A549 (cell line): ENCODE data around the gene ACOT7.

Experiments used
- CTCF ChIP-seq: fragments of >200 bp; sonication (Bioruptor Twin); formaldehyde crosslinking; IDR thresholded peaks from 3 replicates; pipeline ENCODE4 v1.5.1; 2016
- EP300 ChIP-seq, 2 experiments: fragments of >200 bp; sonication (Bioruptor Twin); formaldehyde crosslinking; IDR thresholded peaks; 2 replicates in 1 of 2; 3 replicates in 1 of 2; pipeline ENCODE4 v1.6.1; 2016 to 2017
- MAX ChIP-seq: IDR thresholded peaks from 2 replicates; pipeline ENCODE4 v1.6.1; 2012
- NR3C1 ChIP-seq: fragments of >200 bp; sonication (Bioruptor Twin); formaldehyde crosslinking; IDR thresholded peaks from 3 replicates; pipeline ENCODE4 v1.6.1; 2017
- PHF8 ChIP-seq: fragments of 200-600 bp; sonication (generic); IDR thresholded peaks from 2 replicates; pipeline ENCODE4 v1.6.1; 2016; ENCODE audit warnings: low read depth, mild to moderate bottlenecking, antibody characterized with exemption, moderate library complexity, borderline replicate concordance
- POLR2A ChIP-seq: IDR thresholded peaks from 2 replicates; pipeline ENCODE4 v1.6.1; 2012; ENCODE audit warnings: mild to moderate bottlenecking, low read length
- RCOR1 ChIP-seq: fragments of 150-350 bp; IDR thresholded peaks from 2 replicates; pipeline ENCODE4 v1.6.1; 2014; ENCODE audit warnings: antibody characterized with exemption, low read length, low read depth
- USF2 ChIP-seq: fragments of 450-650 bp; IDR thresholded peaks from 2 replicates; pipeline ENCODE4 v1.6.1; 2014; ENCODE audit warnings: antibody characterized with exemption
- TF ChIP-seq, protein P1 (sequence below): fragments of 150-350 bp; IDR thresholded peaks from 2 replicates; pipeline ENCODE4 v1.6.1; 2014; ENCODE audit warnings: low read depth, mild to moderate bottlenecking, low read length

DNA sequence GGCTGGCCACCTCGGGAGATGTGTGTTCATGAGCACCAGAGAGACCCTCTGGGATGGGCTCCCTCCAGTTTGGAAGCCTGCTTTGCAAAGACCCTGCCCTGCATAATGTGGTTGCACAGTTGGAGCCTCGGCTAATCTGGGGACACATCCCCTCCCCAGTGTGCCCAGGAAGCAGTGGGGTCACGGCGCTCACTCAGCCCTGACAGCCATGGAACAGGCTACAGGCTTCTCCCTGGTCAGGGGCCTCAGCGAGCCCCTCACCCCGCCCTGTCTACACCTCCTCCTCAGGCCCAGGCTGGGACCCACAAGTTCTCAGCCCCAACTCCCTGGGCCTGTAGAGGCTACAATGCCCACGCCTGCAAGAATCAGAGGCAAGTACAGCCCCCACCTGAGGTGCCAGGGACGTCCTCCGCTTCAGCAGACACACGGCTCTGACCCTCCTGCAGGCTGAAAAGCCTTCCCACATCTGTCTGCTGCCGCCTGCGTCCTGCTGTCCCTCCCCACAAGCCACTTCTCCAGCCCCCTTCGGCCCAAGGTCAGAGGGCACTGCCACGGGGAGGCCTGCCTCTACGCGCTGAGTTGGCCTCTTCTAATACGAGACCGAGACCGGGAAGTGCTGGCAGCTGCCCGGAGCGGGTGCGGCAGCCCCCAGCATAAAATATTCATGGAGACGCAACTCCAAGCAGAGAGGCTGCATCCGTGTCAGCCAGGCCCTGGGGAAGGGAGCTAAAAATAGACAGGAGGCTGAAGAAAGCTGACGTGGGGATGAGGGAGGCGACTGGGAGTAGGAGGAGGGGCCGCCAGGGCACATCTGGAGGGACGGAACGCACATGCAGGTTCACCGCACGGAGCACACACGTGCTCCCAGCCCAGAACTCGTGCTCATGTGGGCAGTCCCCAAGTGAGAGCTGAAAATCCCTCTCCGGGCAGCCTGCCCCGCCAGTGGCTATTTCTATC lies 117.5 kb downstream of the ACOT7 start:
- no peak for TF ChIP-seq MAX
- TF ChIP-seq, protein P1, sequence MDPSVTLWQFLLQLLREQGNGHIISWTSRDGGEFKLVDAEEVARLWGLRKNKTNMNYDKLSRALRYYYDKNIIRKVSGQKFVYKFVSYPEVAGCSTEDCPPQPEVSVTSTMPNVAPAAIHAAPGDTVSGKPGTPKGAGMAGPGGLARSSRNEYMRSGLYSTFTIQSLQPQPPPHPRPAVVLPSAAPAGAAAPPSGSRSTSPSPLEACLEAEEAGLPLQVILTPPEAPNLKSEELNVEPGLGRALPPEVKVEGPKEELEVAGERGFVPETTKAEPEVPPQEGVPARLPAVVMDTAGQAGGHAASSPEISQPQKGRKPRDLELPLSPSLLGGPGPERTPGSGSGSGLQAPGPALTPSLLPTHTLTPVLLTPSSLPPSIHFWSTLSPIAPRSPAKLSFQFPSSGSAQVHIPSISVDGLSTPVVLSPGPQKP, result no peak
- TF ChIP-seq RCOR1, result no peak
- TF ChIP-seq CTCF, result no peak
- TF ChIP-seq EP300 (IDR thresholded peaks at IDR 0.05), result no peak
- TF ChIP-seq NR3C1, result no peak
- TF ChIP-seq USF2, result no peak
- TF ChIP-seq PHF8, result no peak
- TF ChIP-seq POLR2A, result no peak
